Stimulated activated effector memory CD8-positive, alpha-beta T cell treated with anti-CD3 and anti-CD28 coated beads, Interleukin-12 subunit alpha, Interleukin-12 subunit beta, amount 100 ng/mL, for 72 hours (primary cell): ENCODE data around the gene SPAG4.

ENCODE experiments used
- ATAC-seq: fragments of 150-1000 bp; cut with Tn5 transposase; 2 replicates; pipeline ENCODE4 v1.10.0; 2021
- DNase-seq, 2 donors: peaks; one replicate each; pipeline ENCODE4 v3.0.0; 2021 to 2022; ENCODE audit warnings: low spot score in 2 of 2
- H3K27ac Mint-ChIP-seq: one replicate; pipeline ENCODE4 v1.8.0; 2022; ENCODE audit warnings: mild to moderate bottlenecking, mixed read lengths
- H3K36me3 Mint-ChIP-seq: one replicate; pipeline ENCODE4 v1.8.0; 2022; ENCODE audit warnings: mild to moderate bottlenecking, mixed read lengths
- H3K4me1 Mint-ChIP-seq: one replicate; pipeline ENCODE4 v1.8.0; 2022; ENCODE audit warnings: mixed read lengths
- H3K4me3 Mint-ChIP-seq: one replicate; pipeline ENCODE4 v1.8.0; 2022; ENCODE audit warnings: mild to moderate bottlenecking, mixed read lengths
- H3K9me3 Mint-ChIP-seq: one replicate; pipeline ENCODE4 v1.8.0; 2022; ENCODE audit warnings: mixed read lengths

SPAG4 gene

GRCh38 chr20:35592339-35592974 lies 23.2 kb upstream of the SPAG4 start:
- ATAC-seq (no peak), DNase-seq (no peak)
- H3K27ac Mint-ChIP-seq = no peak overlapping the region
- H3K9me3 Mint-ChIP-seq = no peaks in the 10 kb centered on the region
- no peaks in the 10 kb centered on the region for H3K4me1 Mint-ChIP-seq
- H3K36me3 Mint-ChIP-seq = no peaks in the 10 kb centered on the region
- no peak overlapping the region for H3K4me3 Mint-ChIP-seq

- H3K36me3 Mint-ChIP-seq = no peaks in the 10 kb centered on the region
- peaks cover under 1% of the 10 kb centered on the region for H3K4me1 Mint-ChIP-seq
- no peaks in the 10 kb centered on the region for H3K9me3 Mint-ChIP-seq
- DNase-seq = no peak
- no peak overlapping the region for H3K27ac Mint-ChIP-seq
- ATAC-seq = no peak
- H3K4me3 Mint-ChIP-seq = no peak overlapping the region
Observed at GRCh38 chr20:35595456-35595855, 20.2 kb upstream of the SPAG4 start.

- no peaks in the 10 kb centered on the region for H3K9me3 Mint-ChIP-seq
- no peak overlapping the region for H3K4me3 Mint-ChIP-seq
- H3K4me1 Mint-ChIP-seq = peaks cover 5% of the 10 kb centered on the region
- H3K36me3 Mint-ChIP-seq = no peaks in the 10 kb centered on the region
- DNase-seq (no peak), ATAC-seq (no peak)
- no peak overlapping the region for H3K27ac Mint-ChIP-seq
Observed at GRCh38 chr20:35595901-35596300, 19.7 kb upstream of the SPAG4 start.

- peaks cover 12% of the 10 kb centered on the region for H3K4me1 Mint-ChIP-seq
Observed at GRCh38 chr20:35597186-35597585, 18.4 kb upstream of the SPAG4 start.

GRCh38 chr20:35598476-35598875 lies 17.2 kb upstream of the SPAG4 start:
- Mint-ChIP-seq H3K4me1 (peaks cover 12% of the 10 kb centered on the region), H3K4me3 (no peak overlapping the region), H3K9me3 (no peaks in the 10 kb centered on the region), H3K36me3 (no peaks in the 10 kb centered on the region), H3K27ac (no peak overlapping the region)
- no peak for ATAC-seq
- no peak for DNase-seq

More at GRCh38 chr20:35597186-35597585, 18.4 kb upstream of the SPAG4 start:
- DNase-seq = no peak
- Mint-ChIP-seq H3K4me3 (no peak overlapping the region), H3K27ac (no peak overlapping the region), H3K36me3 (no peaks in the 10 kb centered on the region), H3K9me3 (no peaks in the 10 kb centered on the region)
- ATAC-seq = no peak

- Mint-ChIP-seq H3K4me1 (peaks cover 12% of the 10 kb centered on the region), H3K4me3 (no peak overlapping the region), H3K27ac (no peak overlapping the region), H3K9me3 (no peaks in the 10 kb centered on the region), H3K36me3 (no peaks in the 10 kb centered on the region)
- ATAC-seq (no peak), DNase-seq (no peak)
Observed at GRCh38 chr20:35598899-35599775, 16.5 kb upstream of the SPAG4 start.

GRCh38 chr20:35599776-35600120 lies 15.9 kb upstream of the SPAG4 start:
- Mint-ChIP-seq H3K36me3 (no peaks in the 10 kb centered on the region), H3K9me3 (no peaks in the 10 kb centered on the region), H3K4me1 (peaks cover 12% of the 10 kb centered on the region), H3K27ac (no peak overlapping the region), H3K4me3 (no peak overlapping the region)
- DNase-seq (no peak), ATAC-seq (no peak)

- Mint-ChIP-seq H3K4me3 (peak overlapping the region; percentile 74), H3K36me3 (no peaks in the 10 kb centered on the region), H3K9me3 (no peaks in the 10 kb centered on the region), H3K27ac (no peak overlapping the region), H3K4me1 (peaks cover 12% of the 10 kb centered on the region)
- ATAC-seq = no peak
- no peak for DNase-seq
Observed at GRCh38 chr20:35600176-35600992, 15.2 kb upstream of the SPAG4 start.

- Mint-ChIP-seq H3K36me3 (no peaks in the 10 kb centered on the region), H3K9me3 (no peaks in the 10 kb centered on the region), H3K4me1 (peaks cover 12% of the 10 kb centered on the region), H3K4me3 (peak overlapping the region; percentile 74), H3K27ac (no peak overlapping the region)
- DNase-seq = peak; percentile 59 to 81
- peak; percentile 88 for ATAC-seq
Observed at GRCh38 chr20:35600993-35601973, 14.3 kb upstream of the SPAG4 start.

GRCh38 chr20:35601990-35602389 lies 13.6 kb upstream of the SPAG4 start:
- Mint-ChIP-seq H3K36me3 (no peaks in the 10 kb centered on the region), H3K4me3 (peak overlapping the region; percentile 74), H3K9me3 (no peaks in the 10 kb centered on the region), H3K27ac (no peak overlapping the region), H3K4me1 (peaks cover 15% of the 10 kb centered on the region)
- DNase-seq = no peak
- ATAC-seq = no peak

GRCh38 chr20:35602851-35603495 lies 12.7 kb upstream of the SPAG4 start:
- Mint-ChIP-seq H3K4me1 (peaks cover 17% of the 10 kb centered on the region), H3K27ac (no peak overlapping the region), H3K4me3 (peak overlapping the region; percentile 74), H3K9me3 (no peaks in the 10 kb centered on the region), H3K36me3 (no peaks in the 10 kb centered on the region)
- no peak for ATAC-seq
- no peak for DNase-seq

GRCh38 chr20:35603695-35604448 lies 11.8 kb upstream of the SPAG4 start:
- no peak overlapping the region for H3K27ac Mint-ChIP-seq
- ATAC-seq (no peak), DNase-seq (no peak)
- H3K36me3 Mint-ChIP-seq = no peaks in the 10 kb centered on the region
- no peaks in the 10 kb centered on the region for H3K9me3 Mint-ChIP-seq
- no peak overlapping the region for H3K4me3 Mint-ChIP-seq
- peaks cover 17% of the 10 kb centered on the region for H3K4me1 Mint-ChIP-seq

- no peak overlapping the region for H3K27ac Mint-ChIP-seq
- H3K4me3 Mint-ChIP-seq = no peak overlapping the region
- no peak for ATAC-seq
- no peak for DNase-seq
- H3K9me3 Mint-ChIP-seq = no peaks in the 10 kb centered on the region
- H3K36me3 Mint-ChIP-seq = no peaks in the 10 kb centered on the region
- H3K4me1 Mint-ChIP-seq = peaks cover 17% of the 10 kb centered on the region
Observed at GRCh38 chr20:35604449-35604747, 11.2 kb upstream of the SPAG4 start.

GRCh38 chr20:35606127-35606526 lies 9.5 kb upstream of the SPAG4 start:
- no peaks in the 10 kb centered on the region for H3K36me3 Mint-ChIP-seq
- peaks cover 10% of the 10 kb centered on the region for H3K4me1 Mint-ChIP-seq
- no peaks in the 10 kb centered on the region for H3K9me3 Mint-ChIP-seq
- H3K4me3 Mint-ChIP-seq = no peak overlapping the region
- ATAC-seq (no peak), DNase-seq (no peak)
- H3K27ac Mint-ChIP-seq = no peak overlapping the region
